ENCODE results near the gene FBLN1. TPM values are rescaled to one million over a fixed set of nuclear protein-coding genes. Genes with fewer than 3 reads are reported as not detected.

The FBLN1 gene
- polyA plus RNA-seq, 1 of the 3 experiments (the other 2 are of a cell fraction): 147 TPM

DNA sequence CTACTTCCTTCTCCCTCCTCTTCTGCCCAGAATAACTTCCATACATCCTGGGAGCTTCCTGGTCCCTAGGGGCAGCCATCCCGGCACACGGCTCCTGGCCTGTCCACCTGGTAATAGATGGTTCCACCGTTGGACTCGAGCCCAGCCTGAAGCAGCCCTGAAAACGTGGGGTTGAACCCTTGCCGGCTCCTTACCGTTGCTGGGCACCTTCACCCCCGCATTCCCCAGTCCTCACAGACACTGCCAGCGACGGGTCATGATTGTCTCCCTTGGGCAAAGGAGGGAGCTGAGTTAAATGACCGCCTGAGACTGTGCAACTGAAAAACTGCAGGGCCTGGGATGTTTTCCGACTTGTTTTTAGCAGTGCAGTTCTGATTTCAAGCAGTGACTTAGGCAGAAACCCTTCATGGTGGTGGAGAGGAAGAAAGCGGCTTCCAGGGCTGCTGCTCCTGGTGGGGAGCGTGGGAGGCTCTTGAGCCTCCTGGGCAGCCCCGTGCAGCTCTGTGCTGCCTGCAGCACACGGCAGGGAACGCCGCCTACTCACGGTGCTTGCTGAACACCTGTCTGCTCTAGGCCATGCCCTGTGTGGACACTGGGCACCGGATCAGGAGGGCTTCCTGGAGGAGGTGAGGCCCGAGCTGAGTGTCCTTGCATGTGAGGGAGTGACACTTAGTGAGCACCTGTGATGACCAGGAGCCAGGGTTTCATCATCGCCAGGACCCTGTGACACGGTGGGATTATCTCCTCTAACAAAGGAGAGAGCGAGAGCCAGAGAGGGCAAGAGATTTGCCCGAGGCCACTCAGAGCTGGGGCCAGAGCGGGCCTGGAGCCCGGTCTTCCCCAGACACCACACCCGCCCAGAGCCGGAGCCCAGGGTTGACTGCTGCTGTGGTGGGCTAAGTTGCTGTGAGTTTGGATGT lies 77.4 kb downstream of the FBLN1 start:
- Histone ChIP-seq H4K20me1 (ENCODE audit: insufficient read depth) (no peaks in the 10 kb centered on the region), H3K4me1 (ENCODE audit: control insufficient read depth in 1 of 2, insufficient read depth in 2 of 2, low read depth in 1 of 2, low read length in 1 of 2) (no peaks in the 10 kb centered on the region; a peak in 1 of 4 replicates), H3K79me2 (ENCODE audit: insufficient read depth) (no peaks in the 10 kb centered on the region), H3K27ac (ENCODE audit: low read depth in 2 of 2, low read length in 1 of 2) (no peak overlapping the region), H3K9ac (no peak overlapping the region), H3K9me3 (no peaks in the 10 kb centered on the region), H2AFZ (ENCODE audit: low read depth) (no peak overlapping the region), H3F3A (replicated peaks; ENCODE audit: insufficient read depth) (peaks cover 4% of the 10 kb centered on the region), H3K9me2 (no peaks in the 10 kb centered on the region), H3K27me3 (ENCODE audit: insufficient read depth) (no peaks in the 10 kb centered on the region), H3K4me3 (ENCODE audit: low read depth in 2 of 2, low read length in 1 of 2) (no peak overlapping the region), H3K36me3 (replicated peaks in 1 of 2; ENCODE audit: control insufficient read depth in 1 of 2, insufficient read depth in 2 of 2, low read length in 1 of 2) (peaks cover 0 to 5% of the 10 kb centered on the region in 2 experiments), H3K4me2 (no peak overlapping the region)
- TF ChIP-seq JUND (IDR thresholded peaks at IDR 0.05): no peak
- no peak for TF ChIP-seq CHD2 (IDR thresholded peaks at IDR 0.05; ENCODE audit: low read length, partially characterized antibody)
- no peak for TF ChIP-seq SIN3A (IDR thresholded peaks at IDR 0.05; ENCODE audit: borderline replicate concordance, low read depth, low read length)
- TF ChIP-seq EZH2phosphoT487 (IDR thresholded peaks at IDR 0.05; ENCODE audit: borderline replicate concordance, low read depth): no peak
- no peak for TF ChIP-seq CTCF (IDR thresholded peaks at IDR 0.05)
- no peak for TF ChIP-seq NFIC (IDR thresholded peaks at IDR 0.05; ENCODE audit: borderline replicate concordance)
- no peak for DNase-seq
- ChIA-PET CTCF (interaction anchor here (2.2 to 3.6 kb wide), 2 partner anchors 65 to 283 kb away, joined by 9 read pairs; no protein-coding TSS in a partner anchor), POLR2A (no interaction called here)
- 93% methylated on average over 27 of the region's 29 CpGs for WGBS (ENCODE audit: low lambda C conversion rate)

GRCh38 chr22:45580726-45581381 lies 78.2 kb downstream of the FBLN1 start:
- H3K27me3 ChIP-seq (ENCODE audit: insufficient read depth): no peaks in the 10 kb centered on the region
- H3F3A ChIP-seq (replicated peaks; ENCODE audit: insufficient read depth): peaks cover 4% of the 10 kb centered on the region
- no peak overlapping the region for H3K27ac ChIP-seq (ENCODE audit: low read depth in 2 of 2, low read length in 1 of 2)
- H3K9ac ChIP-seq: no peak overlapping the region
- POLR2A ChIA-PET: no interaction called here
- no peak overlapping the region for H2AFZ ChIP-seq (ENCODE audit: low read depth)
- CTCF ChIA-PET: interaction anchor here (0.7 to 3.6 kb wide), 3 partner anchors 65 to 283 kb away, joined by 3 to 9 read pairs (median 9); no protein-coding TSS in a partner anchor
- TF ChIP-seq POLR2AphosphoS5 (IDR thresholded peaks at IDR 0.05; ENCODE audit: low read depth, low read length) (no peak), CTCF (IDR thresholded peaks at IDR 0.05) (no peak), MAX (IDR thresholded peaks at IDR 0.05; ENCODE audit: low read depth) (no peak), SIN3A (IDR thresholded peaks at IDR 0.05; ENCODE audit: borderline replicate concordance, low read depth, low read length) (no peak), NFIC (IDR thresholded peaks at IDR 0.05; ENCODE audit: borderline replicate concordance) (no peak), FOXJ3 (CRISPR knock-in tag; IDR thresholded peaks at IDR 0.05) (no peak), FOSL2 (IDR thresholded peaks at IDR 0.05; ENCODE audit: borderline replicate concordance, low read depth) (no peak), RAD21 (IDR thresholded peaks at IDR 0.05; ENCODE audit: low read length) (no peak), NRF1 (IDR thresholded peaks at IDR 0.05; ENCODE audit: low read depth, low read length) (no peak), EP300 (IDR thresholded peaks at IDR 0.05; ENCODE audit: borderline replicate concordance in 1 of 2, low read depth in 1 of 2, low read length in 1 of 2) (no peak), RFX5 (IDR thresholded peaks at IDR 0.05; ENCODE audit: low read length) (no peak), MEF2A (IDR thresholded peaks at IDR 0.05; ENCODE audit: borderline replicate concordance, low read depth) (no peak), JUND (IDR thresholded peaks at IDR 0.05) (no peak)
- no peak for DNase-seq
- WGBS (ENCODE audit: low lambda C conversion rate): 95% methylated on average over 25 of the region's 26 CpGs
- no peaks in the 10 kb centered on the region; a peak in 1 of 4 replicates for H3K4me1 ChIP-seq (ENCODE audit: control insufficient read depth in 1 of 2, insufficient read depth in 2 of 2, low read depth in 1 of 2, low read length in 1 of 2)
- H3K9me2 ChIP-seq: no peaks in the 10 kb centered on the region
- H4K20me1 ChIP-seq (ENCODE audit: insufficient read depth): no peaks in the 10 kb centered on the region
- no peak overlapping the region for H3K4me2 ChIP-seq
- H3K9me3 ChIP-seq: no peaks in the 10 kb centered on the region
- H3K79me2 ChIP-seq (ENCODE audit: insufficient read depth): no peaks in the 10 kb centered on the region
- H3K36me3 ChIP-seq (replicated peaks in 1 of 2; ENCODE audit: control insufficient read depth in 1 of 2, insufficient read depth in 2 of 2, low read length in 1 of 2): peaks cover 0 to 5% of the 10 kb centered on the region in 2 experiments
- H3K4me3 ChIP-seq (ENCODE audit: low read depth in 2 of 2, low read length in 1 of 2): no peak overlapping the region
